ENCODE data around the gene ABO. TPM values are rescaled to one million over a fixed set of nuclear protein-coding genes. Genes with fewer than 3 reads are reported as not detected.

Gene ABO
- total RNA-seq, 4 donors from 2014 or later = 1.4 to 18.4 (median 11.5) TPM

DNA sequence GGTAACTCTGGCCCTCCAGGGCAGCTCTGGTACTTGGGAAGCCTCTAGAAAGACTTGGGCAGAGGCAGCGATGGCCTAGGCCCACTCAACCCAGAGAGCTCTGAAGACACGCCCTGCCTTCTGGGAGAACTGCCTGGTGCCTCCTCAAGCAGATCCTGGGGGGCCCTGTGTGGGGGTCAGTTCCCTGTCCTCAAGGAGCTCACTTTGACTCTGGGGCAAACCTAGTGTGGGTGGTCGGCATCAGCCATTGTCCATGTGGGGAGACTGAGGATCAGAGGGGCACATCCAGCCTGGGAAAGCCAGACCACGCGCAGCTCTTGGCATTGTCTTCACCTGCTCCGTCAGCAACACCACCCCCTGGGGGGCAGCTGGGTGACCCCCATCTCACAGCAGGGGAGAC lies 28.0 kb downstream of the ABO start:
- 76 to 86% methylated on average over 5 to 6 of the region's 6 CpGs for WGBS, 2 donors
- DNase-seq (ENCODE audit: low spot score in 2 of 2) = peak in 1 of 2 donors; percentile 49

GRCh38 chr9:133246562-133246961 lies 28.4 kb downstream of the ABO start:
- WGBS, 2 donors = 84 to 97% methylated on average over 6 to 16 of the region's 16 CpGs
- no peak for TF ChIP-seq POLR2A (IDR thresholded peaks at IDR 0.05)
- H3K4me3 ChIP-seq (ENCODE audit: low read depth, poor library complexity, severe bottlenecking) = no peak overlapping the region
- DNase-seq (ENCODE audit: low spot score in 2 of 2) = peak in 1 of 2 donors; percentile 81
- intact Hi-C loops (cut with DNase I; ENCODE audit: low total_unique reads) = no loop called here

More for the DNA sequence above, 28.0 kb downstream of the ABO start:
- H3K4me3 ChIP-seq (ENCODE audit: low read depth, poor library complexity, severe bottlenecking) = no peak overlapping the region
- TF ChIP-seq POLR2A (IDR thresholded peaks at IDR 0.05) = no peak
- TF ChIP-seq, protein P1, sequence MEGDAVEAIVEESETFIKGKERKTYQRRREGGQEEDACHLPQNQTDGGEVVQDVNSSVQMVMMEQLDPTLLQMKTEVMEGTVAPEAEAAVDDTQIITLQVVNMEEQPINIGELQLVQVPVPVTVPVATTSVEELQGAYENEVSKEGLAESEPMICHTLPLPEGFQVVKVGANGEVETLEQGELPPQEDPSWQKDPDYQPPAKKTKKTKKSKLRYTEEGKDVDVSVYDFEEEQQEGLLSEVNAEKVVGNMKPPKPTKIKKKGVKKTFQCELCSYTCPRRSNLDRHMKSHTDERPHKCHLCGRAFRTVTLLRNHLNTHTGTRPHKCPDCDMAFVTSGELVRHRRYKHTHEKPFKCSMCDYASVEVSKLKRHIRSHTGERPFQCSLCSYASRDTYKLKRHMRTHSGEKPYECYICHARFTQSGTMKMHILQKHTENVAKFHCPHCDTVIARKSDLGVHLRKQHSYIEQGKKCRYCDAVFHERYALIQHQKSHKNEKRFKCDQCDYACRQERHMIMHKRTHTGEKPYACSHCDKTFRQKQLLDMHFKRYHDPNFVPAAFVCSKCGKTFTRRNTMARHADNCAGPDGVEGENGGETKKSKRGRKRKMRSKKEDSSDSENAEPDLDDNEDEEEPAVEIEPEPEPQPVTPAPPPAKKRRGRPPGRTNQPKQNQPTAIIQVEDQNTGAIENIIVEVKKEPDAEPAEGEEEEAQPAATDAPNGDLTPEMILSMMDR (IDR thresholded peaks at IDR 0.05) = no peak
- intact Hi-C loops (cut with DNase I; ENCODE audit: low total_unique reads) = no loop called here

- WGBS, 2 donors = 71 to 78% methylated on average over 8 of the region's 8 CpGs
- H3K4me3 ChIP-seq (ENCODE audit: low read depth, poor library complexity, severe bottlenecking) = no peak overlapping the region
- no peak for DNase-seq (ENCODE audit: low spot score in 2 of 2)
- no peak for TF ChIP-seq POLR2A (IDR thresholded peaks at IDR 0.05)
- TF ChIP-seq, protein P1 (IDR thresholded peaks at IDR 0.05) = no peak
- intact Hi-C loops (cut with DNase I; ENCODE audit: low total_unique reads) = no loop called here
Measured at GRCh38 chr9:133242991-133243390, 32.0 kb downstream of the ABO start.

DNA sequence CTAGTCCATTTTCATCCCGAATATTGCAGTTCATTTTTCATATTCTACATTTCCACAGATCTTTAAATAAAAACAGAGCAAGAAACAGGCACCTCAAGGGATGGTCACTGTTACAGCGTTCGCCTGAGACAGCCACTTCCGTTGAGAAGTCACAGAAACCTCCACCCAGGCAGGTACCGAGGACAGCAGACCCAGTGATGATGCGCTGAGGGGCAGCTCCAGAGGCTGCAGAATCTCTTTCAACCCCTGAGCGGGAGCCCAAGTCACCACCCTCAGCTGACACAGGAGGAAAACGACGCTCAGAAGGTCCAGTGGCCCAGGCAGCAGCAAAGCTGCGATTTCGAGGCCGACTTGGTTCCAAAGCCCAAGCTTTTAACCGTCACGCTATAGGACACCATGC lies 32.8 kb downstream of the ABO start:
- WGBS, 2 donors = 85 to 92% methylated on average over 14 of the region's 14 CpGs
- intact Hi-C loops (cut with DNase I; ENCODE audit: low total_unique reads) = no loop called here
- H3K4me3 ChIP-seq (ENCODE audit: low read depth, poor library complexity, severe bottlenecking) = no peak overlapping the region
- no peak for TF ChIP-seq POLR2A (IDR thresholded peaks at IDR 0.05)
- TF ChIP-seq, protein P1 (IDR thresholded peaks at IDR 0.05) = no peak
- DNase-seq (ENCODE audit: low spot score in 2 of 2) = no peak

GRCh38 chr9:133239533-133240090 lies 35.4 kb downstream of the ABO start:
- peak in 1 of 2 donors; percentile 74 for DNase-seq (ENCODE audit: low spot score in 2 of 2)
- TF ChIP-seq, protein P1 (IDR thresholded peaks at IDR 0.05) = no peak
- TF ChIP-seq POLR2A (IDR thresholded peaks at IDR 0.05) = no peak
- WGBS, 2 donors = 83 to 87% methylated on average over 18 of the region's 18 CpGs
- no peak overlapping the region for H3K4me3 ChIP-seq (ENCODE audit: low read depth, poor library complexity, severe bottlenecking)
- intact Hi-C loops (cut with DNase I; ENCODE audit: low total_unique reads) = no loop called here

DNA sequence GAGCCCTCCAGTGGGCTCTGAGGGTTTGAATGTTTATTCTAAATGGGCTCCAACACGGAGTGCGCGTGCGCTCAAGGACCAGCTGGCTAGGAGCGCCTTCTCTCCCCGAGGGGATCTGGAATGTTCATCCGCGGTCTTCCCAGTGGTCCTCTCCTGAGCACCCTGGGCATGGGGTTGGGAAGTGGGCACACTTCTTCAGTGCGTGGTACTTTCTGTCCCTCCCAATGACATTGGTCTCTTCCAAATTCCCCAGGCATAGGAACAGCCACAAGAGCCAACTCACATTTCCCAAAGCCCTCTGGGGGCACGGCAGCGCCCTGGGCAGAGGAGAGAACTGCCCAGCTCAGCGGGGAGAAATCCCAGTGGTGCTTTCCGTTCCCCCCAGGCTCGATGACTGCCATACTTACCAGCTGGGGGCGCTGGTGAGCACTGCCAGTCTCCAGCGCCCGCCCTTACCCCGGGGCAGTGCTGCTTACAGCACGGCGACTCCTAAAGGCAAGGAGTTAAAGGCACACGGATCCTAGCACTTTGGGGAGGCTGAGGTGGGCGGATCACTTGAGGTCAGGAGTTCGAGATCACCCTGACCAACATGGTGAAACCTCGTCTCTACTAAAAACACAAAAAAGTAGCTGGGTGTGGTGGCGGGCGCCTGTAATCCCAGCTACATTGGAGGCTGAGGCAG lies 36.0 kb downstream of the ABO start:
- 11 to 12% methylated on average over 25 to 26 of the region's 26 CpGs for WGBS, 2 donors
- DNase-seq (ENCODE audit: low spot score in 2 of 2) = peak in 1 of 2 donors; percentile 88
- H3K4me3 ChIP-seq (ENCODE audit: low read depth, poor library complexity, severe bottlenecking) = no peak overlapping the region
- TF ChIP-seq POLR2A (IDR thresholded peaks at IDR 0.05) = no peak
- TF ChIP-seq, protein P1 (IDR thresholded peaks at IDR 0.05) = no peak
- intact Hi-C loops (cut with DNase I; ENCODE audit: low total_unique reads) = no loop called here
